Left ventricle myocardium inferior (tissue), 1 donor: ENCODE results near the gene P3H2. TPM values are rescaled to one million over a fixed set of nuclear protein-coding genes. Genes with fewer than 3 reads are reported as not detected.
"Not testable (repeated sequence)": the region's sequence is repeated elsewhere in the genome, so short reads cannot be mapped to it uniquely, and the experiment has no call there.

Experiments used
- DNase-seq: peaks from one replicate; pipeline ENCODE4 v3.0.0-alpha.2; 2020
- H3K27ac ChIP-seq: fragments of 200-600 bp; replicated peaks from 2 replicates; pipeline ENCODE4 v1.8.0; 2021
- H3K27me3 ChIP-seq: fragments of 200-600 bp; 2 replicates; pipeline ENCODE4 v1.8.0; 2021; ENCODE audit warnings: low read depth
- H3K36me3 ChIP-seq: fragments of 200-600 bp; 2 replicates; pipeline ENCODE4 v1.8.0; 2021
- H3K4me1 ChIP-seq: fragments of 200-600 bp; 2 replicates; pipeline ENCODE4 v1.8.0; 2021
- H3K4me3 ChIP-seq: fragments of 200-600 bp; 2 replicates; pipeline ENCODE4 v1.8.0; 2021; ENCODE audit warnings: mild to moderate bottlenecking, moderate library complexity
- H3K9me3 ChIP-seq: fragments of 200-600 bp; replicated peaks from 2 replicates; pipeline ENCODE4 v1.8.0; 2021
- CTCF ChIP-seq: fragments of 200-600 bp; IDR thresholded peaks from 2 replicates; pipeline ENCODE4 v1.8.0; 2021; ENCODE audit warnings: antibody characterized with exemption, mild to moderate bottlenecking, borderline replicate concordance
- intact Hi-C: fragments of 100-400 bp; cut with micrococcal nuclease; formaldehyde crosslinking; loops from one replicate; pipeline ENCODE4 v1.11.0; 2022
- total RNA-seq: library from RNA; stranded (reverse); fragmentation: NEBNext Ultra II Directional; extraction: Animal tissue kit (Norgen Biotek cat#: 25700); gene quantifications from one replicate; pipeline ENCODE4 v1.2.1, GENCODE V29; 2021
- donor health status: DM: no; HTN: yes; CAD: no; lungs with severe emphysema.

P3H2 gene
- total RNA-seq, 1 donor from 2014 or later = 0.82 TPM

GRCh38 chr3:190165253-190165652 is 44.6 kb upstream of the P3H2 start:
- intact Hi-C loops = no loop called here
- Histone ChIP-seq H3K9me3 (no peaks in the 10 kb centered on the region), H3K27me3 (no peaks in the 10 kb centered on the region), H3K4me1 (no peaks in the 10 kb centered on the region), H3K27ac (no peak overlapping the region), H3K36me3 (no peaks in the 10 kb centered on the region), H3K4me3 (no peak overlapping the region)
- TF ChIP-seq CTCF = no peak
- no peak for DNase-seq

DNA sequence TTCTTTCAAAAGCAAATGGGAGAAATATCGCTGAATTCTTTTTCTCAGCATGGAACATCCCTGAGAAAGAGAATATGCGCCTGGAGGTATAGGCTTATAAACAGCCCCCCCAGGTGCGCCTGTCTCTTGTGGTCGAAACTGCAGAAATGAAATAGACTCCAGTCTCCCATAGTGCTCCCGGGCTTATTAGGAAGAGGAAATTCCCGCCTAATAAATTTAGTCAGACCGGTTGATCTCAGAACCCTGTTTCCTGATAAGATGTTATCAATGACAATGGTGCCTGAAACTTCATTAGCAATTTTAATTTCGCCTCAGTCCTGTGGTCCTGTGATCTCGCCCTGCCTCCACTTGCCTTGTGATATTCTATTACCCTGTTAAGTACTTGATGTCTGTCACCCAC is 41.3 kb upstream of the P3H2 start:
- intact Hi-C loops, H3K9me3 ChIP-seq, H3K4me3 ChIP-seq, H3K36me3 ChIP-seq, DNase-seq, H3K4me1 ChIP-seq, H3K27me3 ChIP-seq, H3K27ac ChIP-seq: not testable (repeated sequence)

GRCh38 chr3:190159902-190160435 is 39.3 kb upstream of the P3H2 start:
- no peak overlapping the region for H3K4me3 ChIP-seq
- H3K27ac ChIP-seq = no peak overlapping the region
- DNase-seq = no peak
- H3K4me1 ChIP-seq = no peaks in the 10 kb centered on the region
- no peaks in the 10 kb centered on the region for H3K36me3 ChIP-seq
- intact Hi-C loops = no loop called here
- no peaks in the 10 kb centered on the region for H3K27me3 ChIP-seq
- TF ChIP-seq CTCF = no peak
- H3K9me3 ChIP-seq = no peaks in the 10 kb centered on the region

DNA sequence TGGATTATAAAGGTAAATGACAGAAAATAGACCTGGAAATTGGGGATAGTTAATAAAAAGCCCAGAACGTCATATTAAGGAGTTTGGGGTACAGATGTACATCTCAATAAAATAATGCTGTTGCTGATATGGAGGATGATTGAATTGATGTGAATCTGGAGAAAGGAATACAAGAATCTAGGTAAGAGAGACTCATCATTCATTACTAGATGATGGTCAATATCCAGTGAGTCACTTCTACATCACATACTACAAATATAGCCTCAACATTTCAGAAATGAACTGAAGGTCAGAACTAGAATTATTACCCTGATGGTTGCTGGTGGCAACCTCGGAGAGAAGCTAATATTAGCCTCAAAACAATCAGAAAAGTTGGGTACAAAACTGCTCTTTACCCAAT is 37.6 kb upstream of the P3H2 start:
- DNase-seq = no peak
- TF ChIP-seq CTCF = no peak
- no peaks in the 10 kb centered on the region for H3K36me3 ChIP-seq
- no peaks in the 10 kb centered on the region for H3K9me3 ChIP-seq
- H3K4me1 ChIP-seq = no peaks in the 10 kb centered on the region
- H3K27ac ChIP-seq = no peak overlapping the region
- intact Hi-C loops = no loop called here
- no peak overlapping the region for H3K4me3 ChIP-seq
- H3K27me3 ChIP-seq = no peaks in the 10 kb centered on the region

- H3K4me3 ChIP-seq = no peak overlapping the region
- intact Hi-C loops = no loop called here
- H3K27me3 ChIP-seq = no peaks in the 10 kb centered on the region
- no peaks in the 10 kb centered on the region for H3K9me3 ChIP-seq
- H3K36me3 ChIP-seq = no peaks in the 10 kb centered on the region
- H3K4me1 ChIP-seq = no peaks in the 10 kb centered on the region
- no peak overlapping the region for H3K27ac ChIP-seq
- no peak for TF ChIP-seq CTCF
- DNase-seq = no peak
Measured at GRCh38 chr3:190155752-190156151, 35.1 kb upstream of the P3H2 start.

DNA sequence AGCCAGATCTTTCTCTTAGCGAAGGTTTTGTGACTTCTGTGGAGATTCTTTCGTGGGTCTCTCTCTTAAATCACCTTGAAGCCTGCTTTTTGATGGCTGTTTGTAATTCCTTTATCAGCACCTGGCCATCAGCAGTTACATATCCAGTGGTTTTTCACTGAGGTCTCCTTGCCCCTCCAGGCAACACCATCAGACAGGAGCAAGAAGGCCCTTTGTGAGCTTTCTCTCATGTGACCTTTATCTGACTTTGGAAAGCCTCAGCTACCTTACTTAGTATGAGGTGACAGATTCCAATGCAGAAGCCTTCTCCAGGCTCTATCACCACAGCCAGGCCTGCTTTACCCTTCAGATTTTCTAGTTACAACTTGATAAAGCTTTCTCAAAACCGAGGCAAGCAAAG is 30.0 kb upstream of the P3H2 start:
- DNase-seq = no peak
- no peak overlapping the region for H3K4me3 ChIP-seq
- no peaks in the 10 kb centered on the region for H3K9me3 ChIP-seq
- no peaks in the 10 kb centered on the region for H3K36me3 ChIP-seq
- H3K27ac ChIP-seq = no peak overlapping the region
- H3K27me3 ChIP-seq = no peaks in the 10 kb centered on the region
- TF ChIP-seq CTCF = no peak
- intact Hi-C loops = no loop called here
- no peaks in the 10 kb centered on the region for H3K4me1 ChIP-seq

DNA sequence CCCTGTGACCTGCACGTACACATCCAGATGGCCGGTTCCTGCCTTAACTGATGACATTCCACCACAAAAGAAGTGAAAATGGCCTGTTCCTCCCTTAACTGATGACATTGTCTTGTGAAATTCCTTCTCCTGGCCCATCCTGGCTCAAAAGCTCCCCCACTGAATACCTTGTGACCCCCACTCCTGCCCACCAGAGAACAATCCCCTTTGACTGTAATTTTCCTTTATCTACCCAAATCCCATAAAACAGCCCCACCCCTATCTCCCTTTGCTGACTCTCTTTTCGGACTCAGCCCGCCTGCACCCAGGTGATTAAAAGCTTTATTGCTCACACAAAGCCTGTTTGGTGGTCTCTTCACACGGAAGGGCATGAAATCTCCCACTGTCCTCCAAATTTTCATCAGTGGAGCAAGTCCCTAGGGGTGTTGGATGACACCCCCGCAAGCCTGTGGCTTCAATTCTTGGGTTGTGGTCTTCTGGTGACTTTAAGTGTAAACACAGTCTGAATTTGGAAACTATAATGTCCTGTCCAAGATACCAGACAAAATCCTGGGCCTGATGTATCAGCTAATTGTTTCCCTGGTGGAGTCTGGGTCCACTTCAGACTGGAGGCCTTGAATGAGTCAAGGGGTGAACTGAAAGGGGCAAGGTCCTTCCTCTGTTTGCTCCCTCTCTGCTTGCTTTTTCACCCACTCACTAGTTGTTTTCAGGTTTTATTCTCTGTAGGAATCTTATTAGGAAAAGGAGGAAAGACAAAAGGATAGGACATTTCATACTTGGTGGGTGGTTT is 29.3 kb upstream of the P3H2 start:
- H3K36me3 ChIP-seq, H3K27me3 ChIP-seq, H3K4me3 ChIP-seq, H3K9me3 ChIP-seq, DNase-seq, H3K27ac ChIP-seq, H3K4me1 ChIP-seq, intact Hi-C loops: not testable (repeated sequence)

GRCh38 chr3:190144793-190145192 is 24.1 kb upstream of the P3H2 start:
- DNase-seq, H3K27ac ChIP-seq, H3K27me3 ChIP-seq, H3K36me3 ChIP-seq, intact Hi-C loops, H3K4me1 ChIP-seq, H3K4me3 ChIP-seq, H3K9me3 ChIP-seq: not testable (repeated sequence)
